ENCODE measurements around the gene TRAPPC4.
"Not testable (repeated sequence)": the region's sequence is repeated elsewhere in the genome, so short reads cannot be mapped to it uniquely, and the experiment has no call there.

The TRAPPC4 gene

GRCh38 chr11:119018074-119018938 lies at the start of gene TRAPPC4, which contains the start of gene RPS25:
Gene TRAPPC4 (plus strand): TSS chr11:119018766. CDS start chr11:119018796, 30 bp downstream.
Gene RPS25 (minus strand): TSS chr11:119018343. CDS start chr11:119018284, 59 bp downstream.
- peak; percentile 98 for DNase-seq (ENCODE audit: low read depth)

DNA sequence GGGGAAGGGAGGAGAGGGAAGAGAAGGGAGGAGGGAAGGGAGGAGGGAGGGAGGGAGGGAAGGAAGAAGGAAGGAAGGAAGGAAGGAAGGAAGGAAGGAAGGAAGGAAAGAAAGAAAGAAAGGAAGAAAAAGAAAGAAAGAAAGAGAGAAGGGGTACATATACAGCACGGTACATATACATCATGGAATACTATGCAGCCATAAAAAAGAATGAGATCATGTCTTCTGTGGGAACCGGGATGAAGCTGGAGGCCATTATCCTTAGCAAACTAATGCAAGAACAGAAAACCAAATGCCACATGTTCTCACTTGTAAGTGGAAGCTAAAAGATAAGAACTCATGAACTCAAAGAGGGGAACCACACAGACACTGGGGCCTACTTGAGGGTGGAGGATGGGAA lies 49.1 kb upstream of the TRAPPC4 start:
- DNase-seq (ENCODE audit: low read depth) = not testable (repeated sequence)

GRCh38 chr11:118971646-118972045 lies 46.9 kb upstream of the TRAPPC4 start, which contains the start of gene FOXR1:
Gene FOXR1 (plus strand): TSS chr11:118971761. CDS start chr11:118971932, 171 bp downstream.
- DNase-seq (ENCODE audit: low read depth) = no peak

DNA sequence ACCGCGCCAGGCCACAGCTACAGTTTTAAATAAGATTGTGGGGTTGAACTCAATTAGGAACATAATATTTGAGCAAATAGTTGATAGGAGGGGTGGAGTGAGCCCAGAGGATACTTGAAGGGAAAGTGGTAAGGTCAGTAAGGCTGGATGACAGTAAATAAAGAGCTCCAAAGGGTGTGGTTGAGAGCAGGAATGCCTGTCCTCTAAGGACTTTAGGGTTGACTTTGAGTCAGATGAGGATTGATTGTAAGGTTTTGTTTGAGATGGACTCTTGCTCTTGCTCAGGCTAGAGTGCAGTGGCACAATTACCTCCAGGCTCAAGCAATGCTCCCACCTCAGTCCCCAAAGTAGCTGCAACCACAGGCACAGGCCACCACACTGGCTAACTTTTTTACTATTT lies 44.6 kb upstream of the TRAPPC4 start:
- no peak for DNase-seq (ENCODE audit: low read depth)

GRCh38 chr11:118975771-118976709 lies 42.5 kb upstream of the TRAPPC4 start:
- no peak for DNase-seq (ENCODE audit: low read depth)

DNA sequence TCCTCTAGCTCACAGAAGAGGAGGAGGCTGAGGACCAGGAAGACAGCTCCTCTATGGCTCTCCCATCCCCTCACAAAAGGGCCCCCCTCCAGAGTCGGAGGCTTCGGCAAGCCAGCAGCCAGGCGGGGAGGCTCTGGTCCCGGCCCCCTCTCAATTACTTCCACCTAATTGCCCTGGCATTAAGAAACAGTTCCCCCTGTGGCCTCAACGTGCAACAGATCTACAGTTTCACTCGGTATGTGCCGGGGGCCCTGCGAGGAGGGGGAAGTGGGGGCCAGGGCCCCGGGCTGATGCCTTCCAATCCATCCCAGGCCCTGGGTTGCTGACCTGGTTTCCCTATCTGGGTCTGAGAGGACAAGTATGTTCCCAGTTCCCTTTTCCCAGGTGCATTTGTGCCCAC lies 39.1 kb upstream of the TRAPPC4 start:
- no peak for DNase-seq (ENCODE audit: low read depth)

- peak; percentile 45 for DNase-seq (ENCODE audit: low read depth)
Measured at GRCh38 chr11:118980191-118980881, 38.2 kb upstream of the TRAPPC4 start.

GRCh38 chr11:118984337-118984736 lies 34.2 kb upstream of the TRAPPC4 start:
- not testable (repeated sequence) for DNase-seq (ENCODE audit: low read depth)

DNA sequence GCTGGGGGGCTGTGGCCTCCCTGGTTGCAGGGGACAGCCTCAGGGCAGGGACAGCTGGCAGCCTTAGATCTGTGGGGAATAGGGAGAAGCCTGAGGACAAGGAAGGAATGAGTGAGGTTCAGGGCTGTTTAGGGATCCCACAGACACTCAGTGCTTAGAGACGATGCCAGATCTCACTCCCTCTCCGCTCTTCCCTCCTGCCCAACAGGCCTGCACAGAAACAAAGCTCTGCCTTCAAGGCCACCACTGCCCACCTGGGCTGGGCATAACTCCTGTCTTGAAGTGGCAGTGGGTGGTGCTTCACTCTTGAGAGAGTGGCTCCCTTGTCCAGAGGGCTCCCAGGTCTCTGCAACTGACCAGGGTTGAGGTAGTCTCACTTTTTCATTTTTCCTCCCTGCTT lies 33.7 kb upstream of the TRAPPC4 start:
- no peak for DNase-seq (ENCODE audit: low read depth)

GRCh38 chr11:118988280-118988679 lies 30.3 kb upstream of the TRAPPC4 start:
- no peak for DNase-seq (ENCODE audit: low read depth)

GRCh38 chr11:118991486-118992038 lies 27.0 kb upstream of the TRAPPC4 start:
- not testable (repeated sequence) for DNase-seq (ENCODE audit: low read depth)

DNA sequence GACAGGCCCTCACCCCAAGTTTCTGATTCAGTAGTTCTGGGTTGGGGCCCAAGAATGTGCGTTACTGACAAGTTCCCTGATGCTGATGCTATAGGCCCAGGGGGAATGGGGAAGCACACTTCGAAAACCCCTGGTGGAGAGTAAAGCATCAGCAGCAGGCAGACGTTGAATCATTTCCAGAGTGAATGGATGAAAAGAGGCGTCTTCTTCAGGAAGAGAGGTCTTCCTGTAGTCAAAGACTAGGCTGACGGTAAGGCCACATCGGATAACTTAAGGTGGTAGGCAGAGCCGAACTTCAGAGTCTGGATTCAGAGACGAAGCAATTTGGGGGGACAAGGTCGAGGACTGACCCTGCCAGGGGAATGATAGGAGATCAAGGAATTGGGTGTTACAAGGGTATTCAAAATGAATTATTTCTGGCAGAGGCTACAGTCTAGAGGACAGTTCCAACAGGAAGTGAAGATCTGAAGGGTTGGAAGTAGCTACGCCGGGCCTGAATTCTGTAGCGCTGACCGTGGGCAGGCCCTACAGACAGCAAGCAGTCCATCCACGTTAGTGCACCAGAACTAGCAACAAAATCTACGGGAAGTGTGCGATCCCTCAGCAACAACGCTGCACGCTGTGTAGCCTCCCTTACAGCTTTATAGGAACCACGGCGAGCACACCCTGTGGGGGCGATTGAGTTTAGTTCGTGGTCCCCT lies 21.5 kb upstream of the TRAPPC4 start:
- DNase-seq (ENCODE audit: low read depth) = peak; percentile 21

- DNase-seq (ENCODE audit: low read depth) = peak; percentile 79
Measured at GRCh38 chr11:118997627-118998387, 20.8 kb upstream of the TRAPPC4 start, which contains the start of gene CENATAC. Gene CENATAC (plus strand): TSS chr11:118998138. CDS start chr11:118998198, 60 bp downstream.

DNA sequence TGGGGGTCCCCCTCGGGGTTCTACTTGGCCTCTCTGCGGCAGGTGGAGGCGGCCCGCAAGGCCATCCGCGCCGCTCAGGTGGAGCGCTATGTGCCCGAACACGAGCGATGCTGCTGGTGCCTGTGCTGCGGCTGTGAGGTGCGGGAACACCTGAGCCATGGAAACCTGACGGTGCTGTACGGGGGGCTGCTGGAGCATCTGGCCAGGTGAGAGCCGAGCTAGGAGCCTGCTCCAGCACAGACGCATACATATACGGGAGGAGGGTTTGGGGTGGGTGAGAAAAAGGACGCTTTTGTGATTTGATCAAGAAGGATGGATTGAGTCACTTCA lies 20.2 kb upstream of the TRAPPC4 start:
- no peak for DNase-seq (ENCODE audit: low read depth)

DNA sequence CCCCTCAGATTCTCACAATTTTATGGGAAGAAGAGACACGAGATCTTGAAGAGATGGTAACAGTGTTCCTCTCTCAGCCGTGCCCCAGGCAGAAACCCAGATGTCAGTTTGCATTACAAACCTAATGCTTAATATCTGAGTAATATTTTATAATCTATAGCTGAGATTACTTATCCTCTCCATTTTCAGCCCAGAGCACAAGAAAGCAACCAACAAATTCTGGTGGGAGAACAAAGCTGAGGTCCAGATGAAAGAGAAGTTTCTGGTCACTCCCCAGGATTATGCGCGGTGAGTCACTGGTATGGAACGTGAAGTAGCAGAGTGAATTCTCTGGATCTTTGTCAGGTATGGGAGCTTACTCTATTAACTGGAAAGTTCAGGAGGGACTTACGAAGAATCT lies 19.7 kb upstream of the TRAPPC4 start:
- peak; percentile 80 for DNase-seq (ENCODE audit: low read depth)

- peak; percentile 34 for DNase-seq (ENCODE audit: low read depth)
Measured at GRCh38 chr11:119000906-119001305, 17.7 kb upstream of the TRAPPC4 start.

- no peak for DNase-seq (ENCODE audit: low read depth)
Measured at GRCh38 chr11:119006656-119007055, 11.9 kb upstream of the TRAPPC4 start.

GRCh38 chr11:119011476-119012053 lies 7.0 kb upstream of the TRAPPC4 start:
- no peak for DNase-seq (ENCODE audit: low read depth)

DNA sequence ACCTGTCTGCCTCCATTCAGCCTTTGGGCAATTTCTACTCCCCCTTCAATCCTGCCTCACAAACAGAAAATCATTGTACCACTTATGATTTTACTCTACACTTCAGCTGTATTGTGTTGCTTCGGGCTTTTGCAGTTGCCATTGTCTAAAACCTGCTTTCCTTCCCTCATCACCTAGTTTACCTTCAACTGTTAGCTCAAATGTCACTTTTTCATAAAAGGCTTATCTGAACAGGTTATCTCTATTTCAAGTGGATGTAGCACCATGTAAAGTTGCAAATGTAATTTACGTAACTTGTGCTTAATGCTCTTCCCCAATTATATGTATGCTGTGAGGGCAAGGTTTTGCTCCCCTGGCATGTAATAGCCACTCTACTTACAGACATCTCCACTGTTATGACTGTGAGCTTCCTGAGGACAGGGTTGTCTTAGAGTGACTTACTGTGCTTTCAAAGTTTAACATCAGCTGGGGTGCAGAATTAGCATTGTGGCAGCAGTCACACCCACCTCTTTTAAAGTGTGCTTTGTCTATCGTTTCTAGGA lies 5.9 kb upstream of the TRAPPC4 start:
- DNase-seq (ENCODE audit: low read depth) = no peak
